ENCODE measurements around the gene MYT1.

MYT1 gene

GRCh38 chr20:64192406-64192805, 28.2 kb downstream of the MYT1 start:
- DNase-seq (ENCODE audit: low spot score), result no peak

- DNase-seq (ENCODE audit: low spot score), result no peak
Observed at GRCh38 chr20:64193058-64193457, 28.8 kb downstream of the MYT1 start.

- DNase-seq (ENCODE audit: low spot score), result no peak
Observed at GRCh38 chr20:64194269-64194668, 30.0 kb downstream of the MYT1 start.

- no peak for DNase-seq (ENCODE audit: low spot score)
Observed at GRCh38 chr20:64196309-64196708, 32.1 kb downstream of the MYT1 start.

GRCh38 chr20:64196847-64197306, 32.6 kb downstream of the MYT1 start:
- no peak for DNase-seq (ENCODE audit: low spot score)

GRCh38 chr20:64198347-64198746, 34.1 kb downstream of the MYT1 start:
- no peak for DNase-seq (ENCODE audit: low spot score)

- no peak for DNase-seq (ENCODE audit: low spot score)
Observed at GRCh38 chr20:64199395-64199794, 35.1 kb downstream of the MYT1 start.

- no peak for DNase-seq (ENCODE audit: low spot score)
Observed at GRCh38 chr20:64200740-64201139, 36.5 kb downstream of the MYT1 start.

- no peak for DNase-seq (ENCODE audit: low spot score)
Observed at GRCh38 chr20:64201653-64202052, 37.4 kb downstream of the MYT1 start.

GRCh38 chr20:64203037-64203777, 39.0 kb downstream of the MYT1 start:
- no peak for DNase-seq (ENCODE audit: low spot score)

- no peak for DNase-seq (ENCODE audit: low spot score)
Observed at GRCh38 chr20:64205611-64206026, 41.4 kb downstream of the MYT1 start.

- no peak for DNase-seq (ENCODE audit: low spot score)
Observed at GRCh38 chr20:64206614-64207013, 42.4 kb downstream of the MYT1 start.

- DNase-seq (ENCODE audit: low spot score), result no peak
Observed at GRCh38 chr20:64207641-64208590, 43.7 kb downstream of the MYT1 start.

GRCh38 chr20:64209148-64209547, 44.9 kb downstream of the MYT1 start:
- DNase-seq (ENCODE audit: low spot score), result no peak

- DNase-seq (ENCODE audit: low spot score), result no peak
Observed at GRCh38 chr20:64210656-64211369, 46.6 kb downstream of the MYT1 start.

- no peak for DNase-seq (ENCODE audit: low spot score)
Observed at GRCh38 chr20:64211874-64212658, 47.8 kb downstream of the MYT1 start.

- no peak for DNase-seq (ENCODE audit: low spot score)
Observed at GRCh38 chr20:64212755-64213154, 48.5 kb downstream of the MYT1 start.

GRCh38 chr20:64214113-64214512, 49.9 kb downstream of the MYT1 start:
- no peak for DNase-seq (ENCODE audit: low spot score)

- no peak for DNase-seq (ENCODE audit: low spot score)
Observed at GRCh38 chr20:64214952-64215351, 50.7 kb downstream of the MYT1 start.

GRCh38 chr20:64216036-64216435, 51.8 kb downstream of the MYT1 start:
- no peak for DNase-seq (ENCODE audit: low spot score)

- DNase-seq (ENCODE audit: low spot score), result no peak
Observed at GRCh38 chr20:64216910-64217309, 52.7 kb downstream of the MYT1 start.
